Activated T-cell treated with anti-CD3 and anti-CD28 coated beads, Interleukin-2, amount 50 U/mL, for 24 hours (primary cell): ENCODE measurements around the gene UBXN6.

Source experiments
- DNase-seq: peaks from one replicate; pipeline ENCODE4 v3.0.0-alpha.2; 2020
- H3K27ac Mint-ChIP-seq: 2 replicates; pipeline ENCODE4 v1.8.0; 2020; ENCODE audit warnings: mild to moderate bottlenecking, mixed read lengths
- H3K27me3 Mint-ChIP-seq: 2 replicates; pipeline ENCODE4 v1.8.0; 2020; ENCODE audit warnings: mixed read lengths
- H3K36me3 Mint-ChIP-seq: 2 replicates; pipeline ENCODE4 v1.8.0; 2020; ENCODE audit warnings: low read depth, mixed read lengths
- H3K4me1 Mint-ChIP-seq: 2 replicates; pipeline ENCODE4 v1.8.0; 2020; ENCODE audit warnings: low read depth, mixed read lengths
- H3K4me3 Mint-ChIP-seq: 2 replicates; pipeline ENCODE4 v1.8.0; 2020; ENCODE audit warnings: mild to moderate bottlenecking, moderate library complexity, mixed read lengths
- H3K9me3 Mint-ChIP-seq: 2 replicates; pipeline ENCODE4 v1.8.0; 2020; ENCODE audit warnings: mixed read lengths

The UBXN6 gene

DNA sequence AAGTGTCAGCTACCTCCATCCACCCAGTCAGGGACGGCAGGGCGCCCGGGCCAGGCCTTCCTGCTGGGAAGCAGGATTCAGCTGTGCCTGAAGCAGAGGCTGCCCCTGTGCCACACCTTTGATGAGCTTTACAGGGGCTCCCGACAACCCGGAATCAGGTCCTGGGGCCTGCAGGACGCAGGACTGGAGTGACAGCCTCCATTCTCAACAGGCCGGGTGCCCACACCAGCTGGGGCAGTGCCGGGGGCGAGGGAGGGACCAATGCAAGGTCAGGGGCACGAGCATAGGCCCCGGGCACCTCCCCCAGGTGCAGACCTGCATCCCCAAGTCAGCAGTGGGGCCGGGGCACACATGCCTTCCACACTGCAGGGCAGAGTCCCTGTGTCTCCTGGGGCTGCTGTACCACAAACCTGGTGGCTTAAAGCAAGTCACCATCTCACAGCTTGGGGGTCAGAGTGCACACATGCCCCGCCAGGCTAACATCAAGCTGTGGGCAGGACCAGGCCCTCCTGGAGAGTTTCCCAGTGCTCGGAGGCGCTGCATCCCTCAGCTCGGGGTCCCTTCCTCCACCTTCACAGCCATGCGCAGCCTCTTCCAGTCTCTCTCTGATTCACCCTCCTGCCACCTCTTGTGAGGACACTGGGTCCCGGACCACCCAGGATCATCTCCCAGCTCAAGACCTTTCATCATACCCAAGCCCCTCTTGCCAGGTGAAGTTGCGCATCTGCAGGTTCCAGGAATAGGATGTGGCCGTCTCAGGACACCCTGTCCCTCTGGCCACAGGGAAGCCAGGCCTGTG is 13.4 kb downstream of the UBXN6 start:
- Mint-ChIP-seq H3K9me3 (no peaks in the 10 kb centered on the region), H3K27ac (peak overlapping the region; percentile 68), H3K4me1 (no peaks in the 10 kb centered on the region), H3K27me3 (no peaks in the 10 kb centered on the region), H3K4me3 (no peak overlapping the region), H3K36me3 (peaks cover 82% of the 10 kb centered on the region)
- DNase-seq = peak; percentile 34

GRCh38 chr19:4443188-4443587 is 14.4 kb downstream of the UBXN6 start:
- H3K27me3 Mint-ChIP-seq = no peaks in the 10 kb centered on the region
- H3K9me3 Mint-ChIP-seq = no peaks in the 10 kb centered on the region
- H3K36me3 Mint-ChIP-seq = peaks cover 82% of the 10 kb centered on the region
- DNase-seq = no peak
- no peak overlapping the region for H3K27ac Mint-ChIP-seq
- no peaks in the 10 kb centered on the region for H3K4me1 Mint-ChIP-seq
- no peak overlapping the region for H3K4me3 Mint-ChIP-seq

- Mint-ChIP-seq H3K36me3 (peaks cover 86% of the 10 kb centered on the region), H3K27ac (no peak overlapping the region), H3K27me3 (no peaks in the 10 kb centered on the region), H3K9me3 (no peaks in the 10 kb centered on the region), H3K4me1 (no peaks in the 10 kb centered on the region), H3K4me3 (no peak overlapping the region)
- DNase-seq = no peak
These were observed 14.8 kb downstream of the UBXN6 start for GRCh38 chr19:4442819-4443146.

- Mint-ChIP-seq H3K9me3 (no peaks in the 10 kb centered on the region), H3K4me1 (no peaks in the 10 kb centered on the region), H3K4me3 (no peak overlapping the region), H3K36me3 (peaks cover 85% of the 10 kb centered on the region), H3K27ac (no peak overlapping the region), H3K27me3 (no peaks in the 10 kb centered on the region)
- no peak for DNase-seq
These were observed 15.4 kb downstream of the UBXN6 start for GRCh38 chr19:4441994-4442818.

DNA sequence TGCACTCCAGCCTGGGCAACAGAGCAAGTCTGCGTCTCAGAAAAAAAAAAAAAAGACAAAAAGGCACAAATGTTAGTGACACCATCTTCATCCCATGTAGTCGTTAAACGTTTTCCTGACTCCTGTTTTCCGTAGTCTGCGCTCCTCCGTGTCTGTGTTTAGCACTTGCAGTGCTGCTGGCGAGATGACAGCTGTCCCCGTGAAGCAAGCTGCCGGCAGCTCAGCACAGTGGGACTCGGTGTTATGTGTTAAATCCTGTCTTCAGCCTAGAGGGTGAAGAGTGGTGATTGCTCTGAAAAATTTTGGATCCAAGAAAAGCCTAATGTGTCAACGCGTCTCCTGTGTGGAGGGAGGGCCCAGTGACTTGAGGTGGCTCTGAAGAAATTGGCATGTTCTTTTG is 18.4 kb downstream of the UBXN6 start:
- Mint-ChIP-seq H3K4me1 (no peaks in the 10 kb centered on the region), H3K27ac (no peak overlapping the region), H3K27me3 (no peaks in the 10 kb centered on the region), H3K36me3 (peaks cover 89% of the 10 kb centered on the region), H3K4me3 (no peak overlapping the region), H3K9me3 (no peaks in the 10 kb centered on the region)
- DNase-seq = no peak

- H3K9me3 Mint-ChIP-seq = no peaks in the 10 kb centered on the region
- H3K36me3 Mint-ChIP-seq = peaks cover 92% of the 10 kb centered on the region
- no peak for DNase-seq
- H3K4me1 Mint-ChIP-seq = no peaks in the 10 kb centered on the region
- H3K27ac Mint-ChIP-seq = no peak overlapping the region
- H3K4me3 Mint-ChIP-seq = no peak overlapping the region
- no peaks in the 10 kb centered on the region for H3K27me3 Mint-ChIP-seq
These were observed 20.5 kb downstream of the UBXN6 start for GRCh38 chr19:4437103-4437502.

- H3K9me3 Mint-ChIP-seq = no peaks in the 10 kb centered on the region
- peaks cover 96% of the 10 kb centered on the region for H3K36me3 Mint-ChIP-seq
- H3K4me1 Mint-ChIP-seq = no peaks in the 10 kb centered on the region
These were observed 21.4 kb downstream of the UBXN6 start for GRCh38 chr19:4436231-4436630.

GRCh38 chr19:4434391-4434790 is 23.2 kb downstream of the UBXN6 start:
- H3K9me3 Mint-ChIP-seq = no peaks in the 10 kb centered on the region
- no peak overlapping the region for H3K4me3 Mint-ChIP-seq

More at GRCh38 chr19:4436231-4436630, 21.4 kb downstream of the UBXN6 start:
- no peak for DNase-seq
- Mint-ChIP-seq H3K27me3 (no peaks in the 10 kb centered on the region), H3K4me3 (no peak overlapping the region), H3K27ac (no peak overlapping the region)

GRCh38 chr19:4432918-4433506 is 24.6 kb downstream of the UBXN6 start:
- no peaks in the 10 kb centered on the region for H3K9me3 Mint-ChIP-seq
- DNase-seq = no peak
- H3K36me3 Mint-ChIP-seq = peaks cover 98% of the 10 kb centered on the region
- H3K4me3 Mint-ChIP-seq = no peak overlapping the region
- H3K4me1 Mint-ChIP-seq = no peaks in the 10 kb centered on the region
- no peaks in the 10 kb centered on the region for H3K27me3 Mint-ChIP-seq
- H3K27ac Mint-ChIP-seq = no peak overlapping the region

More at GRCh38 chr19:4434391-4434790, 23.2 kb downstream of the UBXN6 start:
- no peak overlapping the region for H3K27ac Mint-ChIP-seq
- DNase-seq = no peak
- no peaks in the 10 kb centered on the region for H3K4me1 Mint-ChIP-seq
- H3K27me3 Mint-ChIP-seq = no peaks in the 10 kb centered on the region
- H3K36me3 Mint-ChIP-seq = peaks cover 98% of the 10 kb centered on the region

DNA sequence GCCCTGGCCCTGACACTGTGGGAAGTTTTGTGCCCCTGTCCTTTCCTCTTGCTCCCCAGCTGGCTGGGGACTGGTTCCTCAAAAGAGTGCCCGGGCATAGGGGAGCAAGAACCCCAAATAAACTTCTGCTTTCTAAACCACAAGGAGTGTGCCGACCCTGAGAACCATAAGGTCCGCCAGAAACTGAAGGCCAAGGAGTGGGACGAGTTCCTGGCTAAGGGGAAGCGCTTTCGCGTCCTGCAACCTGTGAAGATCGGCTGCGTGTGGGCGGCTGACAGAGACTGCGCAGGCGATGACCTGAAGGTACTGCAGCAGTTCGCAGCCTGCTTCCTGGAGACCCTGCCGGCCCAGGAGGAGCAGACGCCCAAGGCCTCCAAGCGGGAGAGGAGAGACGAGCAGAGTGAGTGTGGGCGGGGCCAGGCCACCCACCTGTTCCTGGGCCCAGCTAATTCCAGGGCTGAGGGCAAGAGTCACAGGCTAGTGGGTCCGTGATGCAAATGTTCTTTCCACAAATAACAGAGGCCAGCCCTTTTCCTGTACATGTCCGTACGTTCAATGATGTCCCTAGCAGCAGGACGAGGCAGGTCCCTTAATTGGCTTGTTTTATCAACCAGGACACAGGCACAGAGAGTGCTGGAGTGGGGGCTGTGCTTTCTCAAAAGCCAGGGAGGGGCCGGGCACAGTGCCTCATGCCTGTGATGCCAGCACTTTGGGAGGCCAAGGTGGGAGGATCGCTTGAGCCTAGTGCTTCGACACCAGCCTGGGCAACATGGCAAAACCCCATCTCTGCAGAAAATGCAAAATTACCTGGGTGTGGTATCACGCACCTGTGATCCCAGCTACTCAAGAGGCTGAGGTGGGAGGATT is 25.6 kb downstream of the UBXN6 start:
- Mint-ChIP-seq H3K9me3 (no peaks in the 10 kb centered on the region), H3K4me1 (no peaks in the 10 kb centered on the region), H3K4me3 (no peak overlapping the region), H3K36me3 (peaks cover 94% of the 10 kb centered on the region), H3K27ac (no peak overlapping the region), H3K27me3 (no peaks in the 10 kb centered on the region)
- DNase-seq = no peak

GRCh38 chr19:4431296-4431695 is 26.3 kb downstream of the UBXN6 start:
- DNase-seq = no peak
- H3K4me3 Mint-ChIP-seq = no peak overlapping the region
- H3K27ac Mint-ChIP-seq = no peak overlapping the region
- H3K4me1 Mint-ChIP-seq = no peaks in the 10 kb centered on the region
- peaks cover 91% of the 10 kb centered on the region for H3K36me3 Mint-ChIP-seq
- H3K27me3 Mint-ChIP-seq = no peaks in the 10 kb centered on the region
- no peaks in the 10 kb centered on the region for H3K9me3 Mint-ChIP-seq

- H3K4me3 Mint-ChIP-seq = no peak overlapping the region
- peaks cover 91% of the 10 kb centered on the region for H3K36me3 Mint-ChIP-seq
- no peaks in the 10 kb centered on the region for H3K9me3 Mint-ChIP-seq
- H3K27me3 Mint-ChIP-seq = no peaks in the 10 kb centered on the region
- H3K27ac Mint-ChIP-seq = no peak overlapping the region
- H3K4me1 Mint-ChIP-seq = no peaks in the 10 kb centered on the region
- no peak for DNase-seq
These were observed 26.8 kb downstream of the UBXN6 start for GRCh38 chr19:4430760-4431159.

DNA sequence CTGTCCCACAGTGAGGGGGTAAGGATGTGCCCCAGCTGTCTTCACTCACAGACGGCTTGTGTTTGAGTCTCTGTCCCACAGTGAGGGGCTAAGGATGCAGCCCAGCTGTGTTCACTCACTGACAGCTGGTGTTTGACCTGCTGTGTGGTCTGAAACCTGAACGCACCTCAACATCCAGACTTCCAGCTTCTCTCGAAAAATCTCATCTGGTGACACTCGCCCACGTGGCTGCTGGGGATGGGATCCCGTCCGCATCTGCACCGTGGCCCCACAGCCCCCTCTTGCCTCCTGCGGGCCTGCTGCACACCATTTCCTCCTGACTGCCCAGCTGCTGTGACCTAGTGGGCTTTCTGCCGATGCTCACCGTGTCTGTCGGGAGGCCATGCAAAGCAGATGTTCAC is 27.8 kb downstream of the UBXN6 start:
- H3K27me3 Mint-ChIP-seq = no peaks in the 10 kb centered on the region
- DNase-seq = no peak
- H3K4me1 Mint-ChIP-seq = no peaks in the 10 kb centered on the region
- peaks cover 91% of the 10 kb centered on the region for H3K36me3 Mint-ChIP-seq
- H3K9me3 Mint-ChIP-seq = no peaks in the 10 kb centered on the region
- H3K4me3 Mint-ChIP-seq = no peak overlapping the region
- H3K27ac Mint-ChIP-seq = no peak overlapping the region

- Mint-ChIP-seq H3K27ac (no peak overlapping the region), H3K36me3 (peaks cover 91% of the 10 kb centered on the region), H3K4me1 (no peaks in the 10 kb centered on the region), H3K4me3 (no peak overlapping the region), H3K27me3 (no peaks in the 10 kb centered on the region), H3K9me3 (no peaks in the 10 kb centered on the region)
- no peak for DNase-seq
These were observed 28.3 kb downstream of the UBXN6 start for GRCh38 chr19:4429256-4429655.
